Measurements from ENCODE around the gene ATP6V0E2. TPM values are rescaled to one million over a fixed set of nuclear protein-coding genes. Genes with fewer than 3 reads are reported as not detected.

Gene ATP6V0E2
- total RNA-seq, 1 experiment from 2014 or later, result 25.5 TPM

DNA sequence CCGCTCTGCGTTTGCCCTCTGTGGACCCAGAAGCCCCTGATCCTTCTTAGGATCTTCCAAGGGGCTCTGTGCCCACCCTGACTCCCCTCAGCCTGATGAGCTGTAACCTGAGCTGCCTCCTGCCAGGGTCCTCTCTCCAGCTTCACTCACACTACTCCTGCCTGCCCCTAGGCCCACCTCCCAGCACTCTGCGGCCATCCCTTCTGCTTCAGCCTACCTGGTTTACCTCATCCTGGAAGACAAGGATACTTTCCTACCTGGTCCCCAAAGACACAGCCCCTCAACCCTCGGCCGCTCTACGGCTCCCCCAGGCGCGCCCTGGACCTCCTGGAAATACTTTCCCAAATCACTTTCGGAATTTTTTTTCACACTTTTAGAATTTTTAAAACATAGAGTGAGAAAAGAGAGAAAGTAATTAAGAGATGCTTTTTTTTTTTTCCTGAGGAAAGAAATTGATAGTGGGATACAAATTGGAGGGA lies 42.0 kb upstream of the ATP6V0E2 start:
- ChIA-PET RAD21 (ENCODE audit: low non-redundant PET in 1 of 2, low total read pairs in 2 of 2, uncharacterized antibody in 2 of 2, unreplicated experiment in 2 of 2) (no interaction called here), CTCF (no interaction called here), POLR2A (no interaction called here)
- Histone ChIP-seq H4K20me1 (ENCODE audit: insufficient read depth) (no peaks in the 10 kb centered on the region), H3K27ac (ENCODE audit: low read depth, low read length) (no peak overlapping the region), H3K9me3 (ENCODE audit: control insufficient read depth in 1 of 2, insufficient read depth in 1 of 2, low read depth in 1 of 2, low read length in 2 of 2) (no peaks in the 10 kb centered on the region), H3K9me2 (ENCODE audit: insufficient read depth) (no peaks in the 10 kb centered on the region), H3K36me3 (ENCODE audit: control insufficient read depth in 1 of 2, insufficient read depth in 2 of 2, low read length in 2 of 2) (no peaks in the 10 kb centered on the region), H3K4me3 (replicated peaks in 1 of 2; ENCODE audit: low read depth in 1 of 2, low read length in 2 of 2) (no peak overlapping the region), H3K9ac (ENCODE audit: low read length) (no peak overlapping the region), H3K27me3 (ENCODE audit: insufficient read depth, low read length) (0 out of 2 replicates have a peak, but pooled peaks cover 11% of the 10 kb centered on the region), H3K4me2 (ENCODE audit: low read length) (no peak overlapping the region), H2AFZ (ENCODE audit: low read depth, low read length, poor library complexity, severe bottlenecking) (no peak overlapping the region), H3K4me1 (ENCODE audit: control insufficient read depth in 1 of 2, insufficient read depth in 2 of 2, low read length in 2 of 2) (no peaks in the 10 kb centered on the region), H3K79me2 (ENCODE audit: insufficient read depth, low read length) (no peaks in the 10 kb centered on the region)
- intact Hi-C loops (cut with micrococcal nuclease), result no loop called here
- ATAC-seq (no peak), DNase-seq (ENCODE audit: low read depth, low spot score) (no peak)
- TF ChIP-seq POLR2A (IDR thresholded peaks at IDR 0.05; ENCODE audit: borderline replicate concordance, extremely low read depth, insufficient read depth, insufficient read length) (no peak), EZH2phosphoT487 (IDR thresholded peaks at IDR 0.05; ENCODE audit: borderline replicate concordance) (no peak), ELF1 (IDR thresholded peaks at IDR 0.05; ENCODE audit: borderline replicate concordance, low read depth) (no peak), EZH2 (IDR thresholded peaks at IDR 0.05) (no peak), SRF (IDR thresholded peaks at IDR 0.05; ENCODE audit: low read depth) (no peak)
- TF ChIP-seq, protein P1, sequence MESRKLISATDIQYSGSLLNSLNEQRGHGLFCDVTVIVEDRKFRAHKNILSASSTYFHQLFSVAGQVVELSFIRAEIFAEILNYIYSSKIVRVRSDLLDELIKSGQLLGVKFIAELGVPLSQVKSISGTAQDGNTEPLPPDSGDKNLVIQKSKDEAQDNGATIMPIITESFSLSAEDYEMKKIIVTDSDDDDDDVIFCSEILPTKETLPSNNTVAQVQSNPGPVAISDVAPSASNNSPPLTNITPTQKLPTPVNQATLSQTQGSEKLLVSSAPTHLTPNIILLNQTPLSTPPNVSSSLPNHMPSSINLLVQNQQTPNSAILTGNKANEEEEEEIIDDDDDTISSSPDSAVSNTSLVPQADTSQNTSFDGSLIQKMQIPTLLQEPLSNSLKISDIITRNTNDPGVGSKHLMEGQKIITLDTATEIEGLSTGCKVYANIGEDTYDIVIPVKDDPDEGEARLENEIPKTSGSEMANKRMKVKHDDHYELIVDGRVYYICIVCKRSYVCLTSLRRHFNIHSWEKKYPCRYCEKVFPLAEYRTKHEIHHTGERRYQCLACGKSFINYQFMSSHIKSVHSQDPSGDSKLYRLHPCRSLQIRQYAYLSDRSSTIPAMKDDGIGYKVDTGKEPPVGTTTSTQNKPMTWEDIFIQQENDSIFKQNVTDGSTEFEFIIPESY (IDR thresholded peaks at IDR 0.05; ENCODE audit: extremely low read depth, insufficient replicate concordance, low read length), result no peak
- BruUV-seq (replicated peaks), result no TSS peak

DNA sequence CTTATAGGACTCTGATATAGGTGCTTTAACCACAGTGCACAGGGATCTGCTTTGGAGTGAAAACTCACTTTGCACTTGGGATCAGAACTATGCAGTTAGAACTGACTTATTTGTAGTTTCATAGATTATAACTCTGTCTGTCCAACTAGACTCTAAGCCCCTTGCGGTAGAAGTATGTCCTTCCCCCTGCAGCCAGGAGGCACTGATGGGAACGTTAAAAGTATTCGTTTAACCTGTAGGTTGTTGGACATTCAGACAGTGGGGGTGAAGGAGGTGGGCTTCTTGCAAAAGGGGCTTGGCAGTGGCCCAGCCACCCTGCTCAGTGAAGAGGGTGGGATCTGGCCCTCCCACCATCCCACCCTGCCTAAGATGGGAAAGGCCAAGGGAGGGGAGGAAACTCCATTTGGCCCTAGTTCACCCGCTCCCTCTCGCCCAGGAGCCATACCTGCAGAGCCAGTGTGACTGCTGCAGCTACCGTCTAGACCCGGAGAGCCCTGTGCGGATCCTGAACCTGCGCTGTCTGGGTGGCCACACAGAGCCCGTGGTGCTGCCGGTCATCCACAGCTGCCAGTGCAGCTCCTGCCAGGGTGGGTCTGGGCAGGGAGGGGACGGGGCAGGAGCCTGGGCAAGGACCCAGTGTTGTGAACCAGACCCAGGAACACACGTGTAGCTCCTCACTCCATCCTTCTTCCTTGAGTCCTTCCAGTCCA lies 41.3 kb upstream of the ATP6V0E2 start:
- 0 out of 2 replicates have a peak, but pooled peaks cover 11% of the 10 kb centered on the region for H3K27me3 ChIP-seq (ENCODE audit: insufficient read depth, low read length)
- H3K9me2 ChIP-seq (ENCODE audit: insufficient read depth), result no peaks in the 10 kb centered on the region
- DNase-seq (ENCODE audit: low read depth, low spot score), result no peak
- POLR2A ChIA-PET, result no interaction called here
- RAD21 ChIA-PET (ENCODE audit: low non-redundant PET in 1 of 2, low total read pairs in 2 of 2, uncharacterized antibody in 2 of 2, unreplicated experiment in 2 of 2), result no interaction called here
- peak; percentile 56 for ATAC-seq
- H2AFZ ChIP-seq (ENCODE audit: low read depth, low read length, poor library complexity, severe bottlenecking), result no peak overlapping the region
- H3K9me3 ChIP-seq (ENCODE audit: control insufficient read depth in 1 of 2, insufficient read depth in 1 of 2, low read depth in 1 of 2, low read length in 2 of 2), result no peaks in the 10 kb centered on the region
- no peak overlapping the region for H3K4me3 ChIP-seq (replicated peaks in 1 of 2; ENCODE audit: low read depth in 1 of 2, low read length in 2 of 2)
- CTCF ChIA-PET, result no interaction called here
- no TSS peak for BruUV-seq (replicated peaks)
- intact Hi-C loops (cut with micrococcal nuclease), result no loop called here
- no peak overlapping the region for H3K9ac ChIP-seq (ENCODE audit: low read length)
- no peaks in the 10 kb centered on the region for H3K79me2 ChIP-seq (ENCODE audit: insufficient read depth, low read length)
- TF ChIP-seq, protein P2, sequence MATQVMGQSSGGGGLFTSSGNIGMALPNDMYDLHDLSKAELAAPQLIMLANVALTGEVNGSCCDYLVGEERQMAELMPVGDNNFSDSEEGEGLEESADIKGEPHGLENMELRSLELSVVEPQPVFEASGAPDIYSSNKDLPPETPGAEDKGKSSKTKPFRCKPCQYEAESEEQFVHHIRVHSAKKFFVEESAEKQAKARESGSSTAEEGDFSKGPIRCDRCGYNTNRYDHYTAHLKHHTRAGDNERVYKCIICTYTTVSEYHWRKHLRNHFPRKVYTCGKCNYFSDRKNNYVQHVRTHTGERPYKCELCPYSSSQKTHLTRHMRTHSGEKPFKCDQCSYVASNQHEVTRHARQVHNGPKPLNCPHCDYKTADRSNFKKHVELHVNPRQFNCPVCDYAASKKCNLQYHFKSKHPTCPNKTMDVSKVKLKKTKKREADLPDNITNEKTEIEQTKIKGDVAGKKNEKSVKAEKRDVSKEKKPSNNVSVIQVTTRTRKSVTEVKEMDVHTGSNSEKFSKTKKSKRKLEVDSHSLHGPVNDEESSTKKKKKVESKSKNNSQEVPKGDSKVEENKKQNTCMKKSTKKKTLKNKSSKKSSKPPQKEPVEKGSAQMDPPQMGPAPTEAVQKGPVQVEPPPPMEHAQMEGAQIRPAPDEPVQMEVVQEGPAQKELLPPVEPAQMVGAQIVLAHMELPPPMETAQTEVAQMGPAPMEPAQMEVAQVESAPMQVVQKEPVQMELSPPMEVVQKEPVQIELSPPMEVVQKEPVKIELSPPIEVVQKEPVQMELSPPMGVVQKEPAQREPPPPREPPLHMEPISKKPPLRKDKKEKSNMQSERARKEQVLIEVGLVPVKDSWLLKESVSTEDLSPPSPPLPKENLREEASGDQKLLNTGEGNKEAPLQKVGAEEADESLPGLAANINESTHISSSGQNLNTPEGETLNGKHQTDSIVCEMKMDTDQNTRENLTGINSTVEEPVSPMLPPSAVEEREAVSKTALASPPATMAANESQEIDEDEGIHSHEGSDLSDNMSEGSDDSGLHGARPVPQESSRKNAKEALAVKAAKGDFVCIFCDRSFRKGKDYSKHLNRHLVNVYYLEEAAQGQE (IDR thresholded peaks at IDR 0.05; ENCODE audit: low read depth), result no peak
- TF ChIP-seq, protein P3, sequence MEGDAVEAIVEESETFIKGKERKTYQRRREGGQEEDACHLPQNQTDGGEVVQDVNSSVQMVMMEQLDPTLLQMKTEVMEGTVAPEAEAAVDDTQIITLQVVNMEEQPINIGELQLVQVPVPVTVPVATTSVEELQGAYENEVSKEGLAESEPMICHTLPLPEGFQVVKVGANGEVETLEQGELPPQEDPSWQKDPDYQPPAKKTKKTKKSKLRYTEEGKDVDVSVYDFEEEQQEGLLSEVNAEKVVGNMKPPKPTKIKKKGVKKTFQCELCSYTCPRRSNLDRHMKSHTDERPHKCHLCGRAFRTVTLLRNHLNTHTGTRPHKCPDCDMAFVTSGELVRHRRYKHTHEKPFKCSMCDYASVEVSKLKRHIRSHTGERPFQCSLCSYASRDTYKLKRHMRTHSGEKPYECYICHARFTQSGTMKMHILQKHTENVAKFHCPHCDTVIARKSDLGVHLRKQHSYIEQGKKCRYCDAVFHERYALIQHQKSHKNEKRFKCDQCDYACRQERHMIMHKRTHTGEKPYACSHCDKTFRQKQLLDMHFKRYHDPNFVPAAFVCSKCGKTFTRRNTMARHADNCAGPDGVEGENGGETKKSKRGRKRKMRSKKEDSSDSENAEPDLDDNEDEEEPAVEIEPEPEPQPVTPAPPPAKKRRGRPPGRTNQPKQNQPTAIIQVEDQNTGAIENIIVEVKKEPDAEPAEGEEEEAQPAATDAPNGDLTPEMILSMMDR (IDR thresholded peaks at IDR 0.05 in 2 of 3, conservative IDR thresholded peaks at IDR 0.05 in 1 of 3; ENCODE audit: borderline replicate concordance in 1 of 3, insufficient read depth in 1 of 3, low read depth in 2 of 3, low read length in 2 of 3), result peak in 2 of 3 experiments; percentile 23 to 33; a peak in 3 of 6 replicates
- no peaks in the 10 kb centered on the region for H3K36me3 ChIP-seq (ENCODE audit: control insufficient read depth in 1 of 2, insufficient read depth in 2 of 2, low read length in 2 of 2)
- no peak overlapping the region for H3K4me2 ChIP-seq (ENCODE audit: low read length)
- H3K27ac ChIP-seq (ENCODE audit: low read depth, low read length), result no peak overlapping the region
- peaks cover 0 to under 1% of the 10 kb centered on the region in 2 experiments; a peak in 2 of 4 replicates for H3K4me1 ChIP-seq (ENCODE audit: control insufficient read depth in 1 of 2, insufficient read depth in 2 of 2, low read length in 2 of 2)
- no peaks in the 10 kb centered on the region for H4K20me1 ChIP-seq (ENCODE audit: insufficient read depth)
